Measurements from ENCODE around the gene VTI1A. TPM values are rescaled to one million over a fixed set of nuclear protein-coding genes. Genes with fewer than 3 reads are reported as not detected.

The VTI1A gene
- total and polyA plus RNA-seq, 3 donors from 2014 or later, result 25.5 to 85.9 (median 63.4) TPM

DNA sequence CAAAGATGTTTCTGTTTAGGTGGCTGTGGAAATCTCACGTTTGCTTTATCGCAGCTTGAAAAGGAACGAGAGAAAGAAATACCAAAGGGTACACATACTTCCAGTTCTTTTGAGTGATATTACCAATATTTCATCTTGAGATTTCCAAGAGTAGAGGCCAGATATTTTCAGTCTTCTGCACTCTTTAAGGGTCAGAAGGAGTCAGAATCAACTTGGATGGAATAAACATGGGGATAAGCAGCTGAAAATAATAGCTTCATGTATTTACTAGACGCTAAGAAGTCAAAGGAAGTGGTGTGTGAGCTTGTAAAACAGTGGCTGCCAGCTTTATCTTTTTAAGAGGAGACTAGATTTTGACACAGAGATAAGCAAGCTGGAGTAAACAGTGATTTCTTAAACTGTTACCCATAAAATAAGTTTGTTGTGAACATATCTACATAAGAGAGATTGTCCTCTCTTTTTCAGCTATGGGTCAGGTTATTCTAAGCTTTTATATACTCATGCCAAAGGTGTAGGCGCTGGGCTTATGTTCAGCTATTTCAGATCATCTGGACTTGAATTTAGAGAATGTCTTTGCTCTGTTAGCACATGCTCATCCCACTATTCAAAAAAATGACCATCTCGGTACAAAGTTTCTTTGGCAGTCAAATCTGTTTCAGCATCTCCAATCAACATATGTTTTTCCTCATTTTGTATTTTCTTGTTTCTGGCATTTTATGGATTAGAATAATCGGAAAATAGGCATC is 332.2 kb downstream of the VTI1A start:
- Histone ChIP-seq H3K9me3 (no peaks in the 10 kb centered on the region), H3K4me1 (no peaks in the 10 kb centered on the region), H3K4me3 (no peak overlapping the region), H3K27me3 (no peaks in the 10 kb centered on the region), H3K27ac (peak overlapping the region in 1 of 2 donors; percentile 51), H3K36me3 (ENCODE audit: low read depth, missing control alignments) (no peaks in the 10 kb centered on the region)
- TF ChIP-seq CTCF (IDR thresholded peaks at IDR 0.05) (no peak), POLR2A (IDR thresholded peaks at IDR 0.05) (no peak)
- 54 to 58% methylated on average over 7 of the region's 7 CpGs for WGBS, 2 donors
- intact Hi-C loops (cut with DNase I; ENCODE audit: low total_unique reads), result no loop called here
- no peak for DNase-seq

- Histone ChIP-seq H3K4me1 (no peaks in the 10 kb centered on the region), H3K27ac (no peak overlapping the region), H3K36me3 (ENCODE audit: low read depth, missing control alignments) (no peaks in the 10 kb centered on the region), H3K9me3 (no peaks in the 10 kb centered on the region), H3K4me3 (no peak overlapping the region), H3K27me3 (no peaks in the 10 kb centered on the region)
- no peak for TF ChIP-seq POLR2A (IDR thresholded peaks at IDR 0.05)
- TF ChIP-seq CTCF (IDR thresholded peaks at IDR 0.05), result no peak
- 76 to 86% methylated on average over 18 of the region's 18 CpGs for WGBS, 2 donors
- intact Hi-C loops (cut with DNase I; ENCODE audit: low total_unique reads), result no loop called here
- peak; percentile 41 for DNase-seq
These were observed 335.3 kb downstream of the VTI1A start for GRCh38 chr10:112782200-112782907.

GRCh38 chr10:112783351-112784021 is 336.5 kb downstream of the VTI1A start:
- DNase-seq, result peak; percentile 30
- TF ChIP-seq POLR2A (IDR thresholded peaks at IDR 0.05) (no peak), CTCF (IDR thresholded peaks at IDR 0.05) (no peak)
- H3K9me3 ChIP-seq, result no peaks in the 10 kb centered on the region
- 63% methylated on average over 14 of the region's 14 CpGs for WGBS, 2 donors
- no peaks in the 10 kb centered on the region for H3K36me3 ChIP-seq (ENCODE audit: low read depth, missing control alignments)
- H3K27me3 ChIP-seq, result no peaks in the 10 kb centered on the region
- H3K4me1 ChIP-seq, result no peaks in the 10 kb centered on the region
- H3K4me3 ChIP-seq, result no peak overlapping the region
- intact Hi-C loops (cut with DNase I; ENCODE audit: low total_unique reads), result no loop called here
- no peak overlapping the region for H3K27ac ChIP-seq

DNA sequence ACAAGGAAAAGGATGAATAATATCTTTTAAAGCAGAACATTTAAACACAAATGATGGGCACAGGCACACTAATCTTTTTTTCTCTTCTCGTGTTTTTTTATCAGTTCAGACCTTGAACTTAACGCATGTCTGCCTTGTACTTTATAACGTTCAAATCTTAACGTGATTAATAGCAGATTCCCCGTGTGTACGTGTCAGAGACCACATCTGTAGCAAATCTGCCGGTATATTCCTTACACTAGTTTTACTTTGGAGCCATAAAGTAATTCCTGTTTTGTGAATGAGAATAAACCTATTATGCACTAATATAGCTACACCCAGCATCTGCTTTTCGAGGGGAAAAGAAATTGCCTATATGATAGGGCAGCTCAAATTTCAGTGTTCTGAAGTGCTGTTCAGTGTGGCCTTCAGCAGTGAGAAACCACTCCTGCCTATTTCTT is 337.0 kb downstream of the VTI1A start:
- Histone ChIP-seq H3K9me3 (no peaks in the 10 kb centered on the region), H3K4me3 (no peak overlapping the region), H3K27ac (no peak overlapping the region), H3K27me3 (no peaks in the 10 kb centered on the region), H3K36me3 (ENCODE audit: low read depth, missing control alignments) (no peaks in the 10 kb centered on the region), H3K4me1 (no peaks in the 10 kb centered on the region)
- DNase-seq, result no peak
- intact Hi-C loops (cut with DNase I; ENCODE audit: low total_unique reads), result no loop called here
- WGBS, 2 donors, result 33 to 53% methylated on average over 8 of the region's 8 CpGs
- TF ChIP-seq POLR2A (IDR thresholded peaks at IDR 0.05) (no peak), CTCF (IDR thresholded peaks at IDR 0.05) (no peak)
